Endothelial cell of umbilical vein (primary cell): Measurements from ENCODE around the gene UNC5C. TPM values are rescaled to one million over a fixed set of nuclear protein-coding genes. Genes with fewer than 3 reads are reported as not detected.

Source experiments
- BruUV-seq: library from RNA; stranded (reverse); fragments of 400-500 nt; replicated peaks from 2 replicates; lab custom pipeline; 2021; lab: Mats Ljungman, UMichigan
- CTCF ChIA-PET: fragments of 300-600, 350-600 bp; sonication (Branson Sonifier 250); formaldehyde crosslinking; loops from one replicate; lab custom pipeline; 2021; ENCODE audit warnings: antibody characterized with exemption, inconsistent platforms; lab: Charles Lee
- POLR2A ChIA-PET: fragments of 300-600, 350-600 bp; sonication (Branson Sonifier 250); formaldehyde crosslinking; loops from one replicate; lab custom pipeline; 2021; ENCODE audit warnings: antibody characterized with exemption, inconsistent platforms; lab: Charles Lee
- DNase-seq: peaks from one replicate; pipeline ENCODE4 v3.0.0-alpha.2; 2011; ENCODE audit warnings: low read depth, low spot score
- FAIRE-seq: peaks from 2 replicates; lab custom pipeline; 2011; peaks lifted over from hg19 to GRCh38; lab: Jason Lieb, UNC
- H2AFZ ChIP-seq: 2 replicates; pipeline ENCODE4 v1.6.0; 2012; ENCODE audit warnings: low read depth, low read length, control low read depth, inconsistent platforms
- H3K27ac ChIP-seq: 2 replicates; pipeline ENCODE4 v1.5.1; 2011; ENCODE audit warnings: low read depth, mild to moderate bottlenecking, control low read depth, low read length, moderate library complexity; ENCODE audit not compliant: insufficient read depth
- H3K27me3 ChIP-seq, 2 experiments: 2 replicates each; pipeline versions ENCODE4 v1.6.0 to v1.6.1; 2011; ENCODE audit warnings: low read length in 2 of 2, mixed read lengths in 1 of 2; ENCODE audit not compliant: control insufficient read depth in 2 of 2, insufficient read depth in 2 of 2
- H3K36me3 ChIP-seq, 2 experiments: 2 replicates in 1 of 2; 3 replicates in 1 of 2; pipeline ENCODE4 v1.5.1; 2011; ENCODE audit warnings: low read length in 2 of 2, mild to moderate bottlenecking in 1 of 2, moderate library complexity in 1 of 2; ENCODE audit not compliant: control insufficient read depth in 2 of 2, insufficient read depth in 2 of 2; ENCODE audit errors: extremely low read depth in 1 of 2
- H3K4me1 ChIP-seq: 3 replicates; pipeline ENCODE4 v1.5.1; 2011; ENCODE audit warnings: mild to moderate bottlenecking, low read length; ENCODE audit not compliant: control insufficient read depth, insufficient read depth; ENCODE audit errors: extremely low read depth
- H3K4me2 ChIP-seq: 2 replicates; pipeline ENCODE4 v1.6.1; 2011; ENCODE audit warnings: low read length, control low read depth, mixed read lengths; ENCODE audit not compliant: insufficient read depth
- H3K4me3 ChIP-seq, 3 experiments: fragments of 200-600 bp in 1 of 3; sonication (generic), shearing (Covaris generic) in 1 of 3; replicated peaks in 1 of 3; 2 replicates each; pipeline ENCODE4 v1.5.1; 2011 to 2016; ENCODE audit warnings: control low read depth in 3 of 3, low read length in 3 of 3, mild to moderate bottlenecking in 2 of 3, inconsistent platforms in 1 of 3, low read depth in 1 of 3, moderate library complexity in 1 of 3; ENCODE audit not compliant: insufficient read depth in 1 of 3
- H3K79me2 ChIP-seq: 2 replicates; pipeline ENCODE4 v1.6.0; 2012; ENCODE audit warnings: low read length, inconsistent platforms; ENCODE audit not compliant: control insufficient read depth, insufficient read depth
- H3K9ac ChIP-seq: replicated peaks from 2 replicates; pipeline ENCODE3; 2011; ENCODE audit warnings: low read length, control low read depth; ENCODE audit not compliant: insufficient read depth; ENCODE audit errors: extremely low read depth
- H3K9me1 ChIP-seq: replicated peaks from 3 replicates; pipeline ENCODE4 v1.6.0; 2011; ENCODE audit warnings: mild to moderate bottlenecking, low read length; ENCODE audit not compliant: control insufficient read depth, insufficient read depth; ENCODE audit errors: extremely low read depth
- H3K9me3 ChIP-seq: replicated peaks from 2 replicates; pipeline ENCODE4 v1.5.1; 2012; ENCODE audit warnings: low read length, inconsistent platforms; ENCODE audit not compliant: control insufficient read depth, insufficient read depth
- H4K20me1 ChIP-seq: replicated peaks from 2 replicates; pipeline ENCODE3; 2011; ENCODE audit warnings: mild to moderate bottlenecking, low read length; ENCODE audit not compliant: control insufficient read depth, insufficient read depth; ENCODE audit errors: extremely low read depth
- EZH2 ChIP-seq: IDR thresholded peaks from 2 replicates; pipeline ENCODE4 v1.6.1; 2012; ENCODE audit warnings: borderline replicate concordance, low read depth, mild to moderate bottlenecking, moderate library complexity, low read length, inconsistent platforms; ENCODE audit not compliant: severe bottlenecking
- FOS ChIP-seq: IDR thresholded peaks from 2 replicates; pipeline ENCODE4 v1.6.1; 2011; ENCODE audit warnings: mild to moderate bottlenecking, low read length, moderate library complexity, borderline replicate concordance; ENCODE audit not compliant: insufficient read depth
- GATA2 ChIP-seq: IDR thresholded peaks from 2 replicates; pipeline ENCODE4 v1.7.0; 2011; ENCODE audit warnings: low read depth, mild to moderate bottlenecking, moderate library complexity, mixed read lengths, low read length; ENCODE audit not compliant: insufficient read length, insufficient read depth
- JUN ChIP-seq: IDR thresholded peaks from 2 replicates; pipeline ENCODE4 v1.6.1; 2011; ENCODE audit warnings: borderline replicate concordance, low read depth; ENCODE audit not compliant: insufficient read length, insufficient read depth
- MYC ChIP-seq: IDR thresholded peaks from one replicate; pipeline ENCODE4 v1.6.1; 2011; ENCODE audit warnings: mild to moderate bottlenecking, low read depth, low read length
- POLR2A ChIP-seq: IDR thresholded peaks from 2 replicates; pipeline ENCODE4 v1.6.1; 2012; ENCODE audit warnings: low read depth, mild to moderate bottlenecking, control low read depth, low read length
- POLR2AphosphoS5 ChIP-seq: IDR thresholded peaks from 2 replicates; pipeline ENCODE4 v1.6.1; 2012; ENCODE audit warnings: low read depth, mild to moderate bottlenecking, control low read depth, low read length, moderate library complexity; ENCODE audit not compliant: insufficient read depth
- dilution Hi-C: fragments of 300-500 bp; cut with MboI; formaldehyde crosslinking; loops from one replicate; pipeline ENCODE4 v1.15.0; 2019; ENCODE audit warnings: low sequenced_read_pairs; ENCODE audit not compliant: extremely low pct_ligation_motif_present
- intact Hi-C: fragments of 100-400 bp; cut with micrococcal nuclease; formaldehyde crosslinking; loops from one replicate; pipeline ENCODE4 v1.10.0; 2022
- polyA plus RNA-seq, 4 experiments: library from polyadenylated mRNA; depleted of rRNA in 3 of 4; stranded (reverse) in 3 of 4; unstranded in 1 of 4; fragments of >200 nt; gene quantifications; 2 replicates each; pipeline versions ENCODE4 v1.2.1 to v1.2.3, GENCODE V29; 2011 to 2012; ENCODE audit warnings: missing spikeins in 1 of 4
- total RNA-seq: library from RNA; stranded (reverse); gene quantifications from 2 replicates; pipeline ENCODE4 v1.2.3, GENCODE V29; 2021
- TF ChIP-seq, protein P1 (sequence below): IDR thresholded peaks from 2 replicates; pipeline ENCODE4 v1.6.1; 2011; ENCODE audit not compliant: insufficient read depth, insufficient read length
- TF ChIP-seq, protein P2 (sequence below), 2 donors: IDR thresholded peaks; 1 replicate in 1 of 2; 2 replicates in 1 of 2; pipeline ENCODE4 v1.5.1; 2011; ENCODE audit warnings: low read length in 2 of 2, mild to moderate bottlenecking in 2 of 2, moderate library complexity in 2 of 2, control low read depth in 1 of 2, inconsistent platforms in 1 of 2, low read depth in 1 of 2; ENCODE audit not compliant: insufficient read depth in 1 of 2; ENCODE audit errors: extremely low read depth in 1 of 2

UNC5C gene
- total and polyA plus RNA-seq, 2 donors (not counting 3 experiments of a cell fraction or from before 2014, with no cell fraction given), result 0.44 to 0.53 TPM

DNA sequence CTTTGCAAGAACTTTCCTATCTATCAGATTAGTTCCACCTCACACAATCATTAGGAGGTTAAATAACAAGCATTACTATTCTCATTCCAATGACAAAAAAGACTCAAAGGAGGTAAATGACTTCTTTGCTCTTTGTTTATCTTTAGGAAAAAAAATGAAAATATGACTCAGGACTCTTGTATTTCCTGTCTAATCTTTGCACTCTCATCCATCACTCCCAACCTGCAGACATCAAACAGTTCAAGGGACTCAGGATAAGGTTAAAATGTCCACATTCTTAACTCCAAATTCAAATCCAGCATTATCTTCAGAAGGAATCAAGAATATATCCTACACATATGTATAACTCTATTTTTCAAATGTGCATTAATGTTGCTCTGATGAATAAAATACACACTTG lies 139.6 kb downstream of the UNC5C start:
- FAIRE-seq (peak; percentile 83), DNase-seq (peak; percentile 48)
- H3K9me3 ChIP-seq, result no peaks in the 10 kb centered on the region
- no peaks in the 10 kb centered on the region for H3K79me2 ChIP-seq
- no TSS peak for BruUV-seq
- H3K36me3 ChIP-seq, result no peaks in the 10 kb centered on the region
- CTCF ChIA-PET, result no interaction called here
- no peak overlapping the region for H3K4me3 ChIP-seq
- H3K27ac ChIP-seq, result peak overlapping the region; percentile 21
- intact Hi-C loops (no loop called here), dilution Hi-C loops (no loop called here)
- no peak overlapping the region for H2AFZ ChIP-seq
- H4K20me1 ChIP-seq, result no peaks in the 10 kb centered on the region
- POLR2A ChIA-PET, result no interaction called here
- H3K4me1 ChIP-seq, result peaks cover 20% of the 10 kb centered on the region
- no peaks in the 10 kb centered on the region for H3K27me3 ChIP-seq
- TF ChIP-seq EZH2 (no peak), GATA2 (peak; percentile 39), FOS (peak; percentile 73), JUN (peak; percentile 81)
- TF ChIP-seq, protein P1, sequence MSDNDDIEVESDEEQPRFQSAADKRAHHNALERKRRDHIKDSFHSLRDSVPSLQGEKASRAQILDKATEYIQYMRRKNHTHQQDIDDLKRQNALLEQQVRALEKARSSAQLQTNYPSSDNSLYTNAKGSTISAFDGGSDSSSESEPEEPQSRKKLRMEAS, result no peak
- no peaks in the 10 kb centered on the region for H3K9me1 ChIP-seq
- no peak overlapping the region for H3K9ac ChIP-seq
- peak overlapping the region; percentile 39 for H3K4me2 ChIP-seq

DNA sequence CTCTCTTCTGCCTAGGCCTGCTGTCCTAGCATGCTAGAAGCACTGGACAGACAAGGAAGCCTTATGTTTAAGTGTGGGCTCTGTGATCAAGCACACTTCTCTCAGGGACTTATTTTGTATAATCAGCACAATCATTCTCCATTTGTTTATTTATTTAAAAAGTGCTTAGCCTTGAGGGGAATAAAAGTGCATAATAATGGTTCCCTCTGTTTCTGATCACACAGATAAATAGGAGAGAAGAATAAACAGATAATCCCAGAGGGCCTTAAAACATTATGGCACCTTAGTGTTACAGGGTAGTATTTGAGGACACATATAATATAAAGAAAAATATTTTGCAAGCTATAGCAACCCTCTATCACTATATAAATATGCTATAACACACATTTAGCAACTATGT lies 146.5 kb downstream of the UNC5C start:
- TF ChIP-seq MYC (no peak), JUN (no peak), EZH2 (no peak), GATA2 (no peak), POLR2A (no peak), FOS (no peak), POLR2AphosphoS5 (no peak)
- TF ChIP-seq, protein P2, sequence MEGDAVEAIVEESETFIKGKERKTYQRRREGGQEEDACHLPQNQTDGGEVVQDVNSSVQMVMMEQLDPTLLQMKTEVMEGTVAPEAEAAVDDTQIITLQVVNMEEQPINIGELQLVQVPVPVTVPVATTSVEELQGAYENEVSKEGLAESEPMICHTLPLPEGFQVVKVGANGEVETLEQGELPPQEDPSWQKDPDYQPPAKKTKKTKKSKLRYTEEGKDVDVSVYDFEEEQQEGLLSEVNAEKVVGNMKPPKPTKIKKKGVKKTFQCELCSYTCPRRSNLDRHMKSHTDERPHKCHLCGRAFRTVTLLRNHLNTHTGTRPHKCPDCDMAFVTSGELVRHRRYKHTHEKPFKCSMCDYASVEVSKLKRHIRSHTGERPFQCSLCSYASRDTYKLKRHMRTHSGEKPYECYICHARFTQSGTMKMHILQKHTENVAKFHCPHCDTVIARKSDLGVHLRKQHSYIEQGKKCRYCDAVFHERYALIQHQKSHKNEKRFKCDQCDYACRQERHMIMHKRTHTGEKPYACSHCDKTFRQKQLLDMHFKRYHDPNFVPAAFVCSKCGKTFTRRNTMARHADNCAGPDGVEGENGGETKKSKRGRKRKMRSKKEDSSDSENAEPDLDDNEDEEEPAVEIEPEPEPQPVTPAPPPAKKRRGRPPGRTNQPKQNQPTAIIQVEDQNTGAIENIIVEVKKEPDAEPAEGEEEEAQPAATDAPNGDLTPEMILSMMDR (IDR thresholded peaks at IDR 0.05; ENCODE audit: extremely low read depth in 1 of 2, insufficient read depth in 1 of 2, low read depth in 1 of 2, low read length in 2 of 2), result no peak
- TF ChIP-seq, protein P1, result no peak
- H3K9me3 ChIP-seq, result no peaks in the 10 kb centered on the region
- no peak overlapping the region for H3K4me3 ChIP-seq
- H3K9me1 ChIP-seq, result no peaks in the 10 kb centered on the region
- CTCF ChIA-PET, result no interaction called here
- POLR2A ChIA-PET, result no interaction called here
- no peaks in the 10 kb centered on the region for H3K27me3 ChIP-seq
- no peaks in the 10 kb centered on the region for H3K36me3 ChIP-seq
- H3K27ac ChIP-seq, result no peak overlapping the region
- H3K9ac ChIP-seq, result no peak overlapping the region
- FAIRE-seq, result no peak
- no peak overlapping the region for H3K4me2 ChIP-seq
- H4K20me1 ChIP-seq, result no peaks in the 10 kb centered on the region
- intact Hi-C loops, result no loop called here
- dilution Hi-C loops, result no loop called here
- H3K4me1 ChIP-seq, result no peaks in the 10 kb centered on the region
- no TSS peak for BruUV-seq
- H3K79me2 ChIP-seq, result no peaks in the 10 kb centered on the region
- no peak overlapping the region for H2AFZ ChIP-seq
- DNase-seq, result no peak
